HepG2 (cell line): ENCODE data around the gene F7. TPM values are rescaled to one million over a fixed set of nuclear protein-coding genes. Genes with fewer than 3 reads are reported as not detected.

Experiments
- GMEB2 ChIP-seq: IDR thresholded peaks from 2 replicates; pipeline ENCODE4 v1.6.1; 2016; ENCODE audit warnings: missing biosample characterization, missing genetic modification reagents, low read depth
- NONO ChIP-seq, 2 experiments: fragments of 450-650 bp in 1 of 2; sonication (generic) in 1 of 2; formaldehyde crosslinking in 1 of 2; IDR thresholded peaks in 1 of 2; conservative IDR thresholded peaks in 1 of 2; 2 replicates each; pipeline versions ENCODE4 v1.6.1 to v1.8.0; 2017 to 2022; ENCODE audit warnings: mild to moderate bottlenecking in 1 of 2, missing genetic modification reagents in 1 of 2, moderate library complexity in 1 of 2
- PHF5A ChIP-seq: IDR thresholded peaks from one replicate; pipeline ENCODE4 v1.6.1; 2018; ENCODE audit warnings: low read depth, missing genetic modification reagents; ENCODE audit not compliant: unreplicated experiment
- RXRB ChIP-seq: IDR thresholded peaks from 2 replicates; pipeline ENCODE4 v1.6.1; 2016; ENCODE audit warnings: borderline replicate concordance, missing genetic modification reagents, missing compliant biosample characterization
- ZNF142 ChIP-seq: sonication (generic); formaldehyde crosslinking; IDR thresholded peaks from 2 replicates; pipeline ENCODE4 v1.4.0; 2020; ENCODE audit warnings: missing genetic modification reagents
- polyA plus RNA-seq, 8 experiments: library from polyadenylated mRNA; depleted of rRNA in 3 of 8; stranded (reverse) in 7 of 8; unstranded in 1 of 8; fragments of >200 nt; fragmentation: Illumina TruSeq in 4 of 8; extraction: Trizol in 4 of 8; gene quantifications; 2 replicates each; pipeline versions ENCODE4 v1.2.1 to v1.2.3, GENCODE V29; 2011 to 2016; ENCODE audit warnings: low read depth in 4 of 8, missing spikeins in 1 of 8, mixed read lengths in 1 of 8; ENCODE audit not compliant: insufficient read depth in 1 of 8
- total RNA-seq, 5 experiments: library from RNA; depleted of rRNA; stranded (reverse); fragments of >200 nt; fragmentation: Illumina TruSeq; extraction: Trizol; gene quantifications; 2 replicates each; pipeline ENCODE4 v1.2.3, GENCODE V29; 2016; ENCODE audit warnings: low read depth in 1 of 5

F7 gene
- total and polyA plus RNA-seq, 2 of the 13 experiments (the other 11 are each of a cell fraction or from before 2014, with no cell fraction given): 12.6 to 26.5 TPM

GRCh38 chr13:113140677-113141600 lies 35.3 kb downstream of the F7 start (continued):
- TF ChIP-seq GMEB2 (CRISPR knock-in tag) (no peak), PHF5A (CRISPR knock-in tag) (no peak), NONO (IDR thresholded peaks at IDR 0.05) (no peak), NONO (CRISPR knock-in tag; conservative IDR thresholded peaks at IDR 0.05) (no peak), RXRB (CRISPR knock-in tag) (no peak), ZNF142 (no peak)
